ENCODE measurements around the gene MORF4L2.

MORF4L2 gene

GRCh38 chrX:103716962-103717361 lies 30.5 kb upstream of the MORF4L2 start:
- H3K36me3 ChIP-seq (ENCODE audit: control insufficient read depth, insufficient read depth, low read length, severe bottlenecking), result no peaks in the 10 kb centered on the region
- H3K9me3 ChIP-seq (ENCODE audit: control insufficient read depth, low read length), result no peaks in the 10 kb centered on the region
- H3K27me3 ChIP-seq (replicated peaks; ENCODE audit: control insufficient read depth, insufficient read depth, low read length), result peaks cover 35% of the 10 kb centered on the region
- no peak overlapping the region for H3K4me3 ChIP-seq (ENCODE audit: low read length)
- peak; percentile 59 for DNase-seq (ENCODE audit: low read depth)
- no peak overlapping the region for H3K9ac ChIP-seq (ENCODE audit: low read length)
- peaks cover 10% of the 10 kb centered on the region for H3K4me1 ChIP-seq (ENCODE audit: control insufficient read depth, insufficient read depth, low read length)

- Histone ChIP-seq H3K36me3 (ENCODE audit: control insufficient read depth, insufficient read depth, low read length, severe bottlenecking) (no peaks in the 10 kb centered on the region), H3K27me3 (replicated peaks; ENCODE audit: control insufficient read depth, insufficient read depth, low read length) (peaks cover 38% of the 10 kb centered on the region), H3K4me1 (ENCODE audit: control insufficient read depth, insufficient read depth, low read length) (no peaks in the 10 kb centered on the region), H3K4me3 (ENCODE audit: low read length) (no peak within 1 kb of the TSS), H3K9ac (ENCODE audit: low read length) (no peak within 1 kb of the TSS), H3K9me3 (ENCODE audit: control insufficient read depth, low read length) (no peaks in the 10 kb centered on the region)
- no peak for DNase-seq (ENCODE audit: low read depth)
These were observed 24.1 kb upstream of the MORF4L2 start, which contains the start of gene TMEM31 for GRCh38 chrX:103710609-103711008. Gene TMEM31 (plus strand): TSS chrX:103710909. CDS start chrX:103712259, 1,350 bp downstream.

- DNase-seq (ENCODE audit: low read depth), result no peak
- Histone ChIP-seq H3K27me3 (replicated peaks; ENCODE audit: control insufficient read depth, insufficient read depth, low read length) (peaks cover 31% of the 10 kb centered on the region), H3K36me3 (ENCODE audit: control insufficient read depth, insufficient read depth, low read length, severe bottlenecking) (no peaks in the 10 kb centered on the region), H3K9ac (ENCODE audit: low read length) (no peak overlapping the region), H3K4me1 (ENCODE audit: control insufficient read depth, insufficient read depth, low read length) (no peaks in the 10 kb centered on the region), H3K4me3 (ENCODE audit: low read length) (no peak overlapping the region), H3K9me3 (ENCODE audit: control insufficient read depth, low read length) (no peaks in the 10 kb centered on the region)
These were observed 18.4 kb upstream of the MORF4L2 start for GRCh38 chrX:103704863-103705262.

- H3K4me1 ChIP-seq (ENCODE audit: control insufficient read depth, insufficient read depth, low read length), result no peaks in the 10 kb centered on the region
- H3K4me3 ChIP-seq (ENCODE audit: low read length), result no peak overlapping the region
- no peak for DNase-seq (ENCODE audit: low read depth)
- H3K36me3 ChIP-seq (ENCODE audit: control insufficient read depth, insufficient read depth, low read length, severe bottlenecking), result no peaks in the 10 kb centered on the region
- peaks cover 28% of the 10 kb centered on the region for H3K27me3 ChIP-seq (replicated peaks; ENCODE audit: control insufficient read depth, insufficient read depth, low read length)
- no peak overlapping the region for H3K9ac ChIP-seq (ENCODE audit: low read length)
- no peaks in the 10 kb centered on the region for H3K9me3 ChIP-seq (ENCODE audit: control insufficient read depth, low read length)
These were observed 12.7 kb upstream of the MORF4L2 start for GRCh38 chrX:103699243-103699642.

GRCh38 chrX:103697687-103698086 lies 11.2 kb upstream of the MORF4L2 start:
- no peak for DNase-seq (ENCODE audit: low read depth)
- Histone ChIP-seq H3K4me3 (ENCODE audit: low read length) (no peak overlapping the region), H3K27me3 (replicated peaks; ENCODE audit: control insufficient read depth, insufficient read depth, low read length) (peaks cover 36% of the 10 kb centered on the region), H3K4me1 (ENCODE audit: control insufficient read depth, insufficient read depth, low read length) (no peaks in the 10 kb centered on the region), H3K9me3 (ENCODE audit: control insufficient read depth, low read length) (no peaks in the 10 kb centered on the region), H3K9ac (ENCODE audit: low read length) (no peak overlapping the region), H3K36me3 (ENCODE audit: control insufficient read depth, insufficient read depth, low read length, severe bottlenecking) (no peaks in the 10 kb centered on the region)

- Histone ChIP-seq H3K9me3 (ENCODE audit: control insufficient read depth, low read length) (no peaks in the 10 kb centered on the region), H3K9ac (ENCODE audit: low read length) (no peak overlapping the region), H3K4me3 (ENCODE audit: low read length) (no peak overlapping the region), H3K4me1 (ENCODE audit: control insufficient read depth, insufficient read depth, low read length) (no peaks in the 10 kb centered on the region), H3K36me3 (ENCODE audit: control insufficient read depth, insufficient read depth, low read length, severe bottlenecking) (no peaks in the 10 kb centered on the region), H3K27me3 (replicated peaks; ENCODE audit: control insufficient read depth, insufficient read depth, low read length) (peaks cover 27% of the 10 kb centered on the region)
- DNase-seq (ENCODE audit: low read depth), result no peak
These were observed 4.6 kb upstream of the MORF4L2 start for GRCh38 chrX:103691059-103691458.

GRCh38 chrX:103688946-103689345 lies 2.4 kb upstream of the MORF4L2 start:
- Histone ChIP-seq H3K27me3 (replicated peaks; ENCODE audit: control insufficient read depth, insufficient read depth, low read length) (peaks cover 12% of the 10 kb centered on the region), H3K4me3 (ENCODE audit: low read length) (no peak overlapping the region), H3K4me1 (ENCODE audit: control insufficient read depth, insufficient read depth, low read length) (peaks cover 1% of the 10 kb centered on the region), H3K9ac (ENCODE audit: low read length) (peak overlapping the region; percentile 98), H3K36me3 (ENCODE audit: control insufficient read depth, insufficient read depth, low read length, severe bottlenecking) (peaks cover 11% of the 10 kb centered on the region), H3K9me3 (ENCODE audit: control insufficient read depth, low read length) (no peaks in the 10 kb centered on the region)
- peak; percentile 72 for DNase-seq (ENCODE audit: low read depth)

- Histone ChIP-seq H3K36me3 (ENCODE audit: control insufficient read depth, insufficient read depth, low read length, severe bottlenecking) (peaks cover 22% of the 10 kb centered on the region), H3K9ac (ENCODE audit: low read length) (peak overlapping the region; percentile 98), H3K27me3 (replicated peaks; ENCODE audit: control insufficient read depth, insufficient read depth, low read length) (peaks cover 7% of the 10 kb centered on the region), H3K4me3 (ENCODE audit: low read length) (peak overlapping the region; percentile 91), H3K4me1 (ENCODE audit: control insufficient read depth, insufficient read depth, low read length) (peaks cover 12% of the 10 kb centered on the region), H3K9me3 (ENCODE audit: control insufficient read depth, low read length) (no peaks in the 10 kb centered on the region)
- DNase-seq (ENCODE audit: low read depth), result peak; percentile 84
These were observed 1.2 kb upstream of the MORF4L2 start for GRCh38 chrX:103687696-103688201.

GRCh38 chrX:103687073-103687695 lies 685 bp upstream of the MORF4L2 start:
- DNase-seq (ENCODE audit: low read depth), result peak; percentile 85
- H3K9me3 ChIP-seq (ENCODE audit: control insufficient read depth, low read length), result no peaks in the 10 kb centered on the region
- H3K9ac ChIP-seq (ENCODE audit: low read length), result peak overlapping the region; percentile 98
- H3K27me3 ChIP-seq (replicated peaks; ENCODE audit: control insufficient read depth, insufficient read depth, low read length), result peaks cover 5% of the 10 kb centered on the region
- H3K4me1 ChIP-seq (ENCODE audit: control insufficient read depth, insufficient read depth, low read length), result peaks cover 18% of the 10 kb centered on the region
- peak overlapping the region; percentile 91 for H3K4me3 ChIP-seq (ENCODE audit: low read length)
- H3K36me3 ChIP-seq (ENCODE audit: control insufficient read depth, insufficient read depth, low read length, severe bottlenecking), result peaks cover 27% of the 10 kb centered on the region

- Histone ChIP-seq H3K9ac (ENCODE audit: low read length) (peak overlapping the region; percentile 98), H3K4me3 (ENCODE audit: low read length) (peak overlapping the region; percentile 91), H3K4me1 (ENCODE audit: control insufficient read depth, insufficient read depth, low read length) (peaks cover 28% of the 10 kb centered on the region), H3K9me3 (ENCODE audit: control insufficient read depth, low read length) (no peaks in the 10 kb centered on the region), H3K36me3 (ENCODE audit: control insufficient read depth, insufficient read depth, low read length, severe bottlenecking) (peaks cover 41% of the 10 kb centered on the region), H3K27me3 (replicated peaks; ENCODE audit: control insufficient read depth, insufficient read depth, low read length) (no peaks in the 10 kb centered on the region)
- DNase-seq (ENCODE audit: low read depth), result peak; percentile 44
These were observed 1.1 kb downstream of the MORF4L2 start for GRCh38 chrX:103685396-103685795.

GRCh38 chrX:103681443-103681842 lies 5.1 kb downstream of the MORF4L2 start:
- Histone ChIP-seq H3K9me3 (ENCODE audit: control insufficient read depth, low read length) (no peaks in the 10 kb centered on the region), H3K4me1 (ENCODE audit: control insufficient read depth, insufficient read depth, low read length) (peaks cover 28% of the 10 kb centered on the region), H3K9ac (ENCODE audit: low read length) (peak overlapping the region; percentile 44), H3K36me3 (ENCODE audit: control insufficient read depth, insufficient read depth, low read length, severe bottlenecking) (peaks cover 79% of the 10 kb centered on the region), H3K4me3 (ENCODE audit: low read length) (no peak overlapping the region), H3K27me3 (replicated peaks; ENCODE audit: control insufficient read depth, insufficient read depth, low read length) (peaks cover 6% of the 10 kb centered on the region)
- DNase-seq (ENCODE audit: low read depth), result no peak
